ENCODE results near the gene ANTXR1.

The ANTXR1 gene

GRCh38 chr2:69275490-69275889, 262.5 kb downstream of the ANTXR1 start:
- no peak for TF ChIP-seq CTCF (IDR thresholded peaks at IDR 0.05; ENCODE audit: low read depth, low read length)
- no peak for DNase-seq
- Histone ChIP-seq H3K27ac (no peak overlapping the region), H3K9me3 (ENCODE audit: severe bottlenecking) (no peaks in the 10 kb centered on the region), H3K27me3 (ENCODE audit: insufficient read depth, low read depth, severe bottlenecking) (no peaks in the 10 kb centered on the region), H3K36me3 (no peaks in the 10 kb centered on the region), H3K4me3 (ENCODE audit: low read depth, low read length) (no peak overlapping the region)

- Histone ChIP-seq H3K27ac (no peak overlapping the region), H3K4me3 (ENCODE audit: low read depth, low read length) (no peak overlapping the region), H3K36me3 (no peaks in the 10 kb centered on the region), H3K9me3 (ENCODE audit: severe bottlenecking) (peaks cover 2% of the 10 kb centered on the region), H3K27me3 (ENCODE audit: insufficient read depth, low read depth, severe bottlenecking) (no peaks in the 10 kb centered on the region)
- no peak for TF ChIP-seq CTCF (IDR thresholded peaks at IDR 0.05; ENCODE audit: low read depth, low read length)
- no peak for DNase-seq
Measured at GRCh38 chr2:69278366-69278765, 265.4 kb downstream of the ANTXR1 start.

- Histone ChIP-seq H3K27me3 (ENCODE audit: insufficient read depth, low read depth, severe bottlenecking) (no peaks in the 10 kb centered on the region), H3K27ac (no peak overlapping the region), H3K4me3 (ENCODE audit: low read depth, low read length) (no peak overlapping the region), H3K9me3 (ENCODE audit: severe bottlenecking) (peaks cover 2% of the 10 kb centered on the region), H3K36me3 (no peaks in the 10 kb centered on the region)
- no peak for TF ChIP-seq CTCF (IDR thresholded peaks at IDR 0.05; ENCODE audit: low read depth, low read length)
- DNase-seq, result no peak
Measured at GRCh38 chr2:69279211-69279610, 266.2 kb downstream of the ANTXR1 start.

- no peak for TF ChIP-seq CTCF (IDR thresholded peaks at IDR 0.05; ENCODE audit: low read depth, low read length)
- Histone ChIP-seq H3K36me3 (no peaks in the 10 kb centered on the region), H3K27ac (no peak overlapping the region), H3K27me3 (ENCODE audit: insufficient read depth, low read depth, severe bottlenecking) (no peaks in the 10 kb centered on the region), H3K4me3 (ENCODE audit: low read depth, low read length) (no peak overlapping the region), H3K9me3 (ENCODE audit: severe bottlenecking) (peaks cover 2% of the 10 kb centered on the region)
- DNase-seq, result no peak
Measured at GRCh38 chr2:69279931-69280681, 267.1 kb downstream of the ANTXR1 start.

- no peak for DNase-seq
- H3K36me3 ChIP-seq, result no peaks in the 10 kb centered on the region
- no peak overlapping the region for H3K27ac ChIP-seq
- H3K4me3 ChIP-seq (ENCODE audit: low read depth, low read length), result no peak overlapping the region
- H3K9me3 ChIP-seq (ENCODE audit: severe bottlenecking), result peaks cover 2% of the 10 kb centered on the region
- H3K27me3 ChIP-seq (ENCODE audit: insufficient read depth, low read depth, severe bottlenecking), result no peaks in the 10 kb centered on the region
- TF ChIP-seq CTCF (IDR thresholded peaks at IDR 0.05; ENCODE audit: low read depth, low read length), result no peak
Measured at GRCh38 chr2:69280796-69281412, 267.9 kb downstream of the ANTXR1 start.
